ENCODE measurements around the gene TRAPPC5.

DNA sequence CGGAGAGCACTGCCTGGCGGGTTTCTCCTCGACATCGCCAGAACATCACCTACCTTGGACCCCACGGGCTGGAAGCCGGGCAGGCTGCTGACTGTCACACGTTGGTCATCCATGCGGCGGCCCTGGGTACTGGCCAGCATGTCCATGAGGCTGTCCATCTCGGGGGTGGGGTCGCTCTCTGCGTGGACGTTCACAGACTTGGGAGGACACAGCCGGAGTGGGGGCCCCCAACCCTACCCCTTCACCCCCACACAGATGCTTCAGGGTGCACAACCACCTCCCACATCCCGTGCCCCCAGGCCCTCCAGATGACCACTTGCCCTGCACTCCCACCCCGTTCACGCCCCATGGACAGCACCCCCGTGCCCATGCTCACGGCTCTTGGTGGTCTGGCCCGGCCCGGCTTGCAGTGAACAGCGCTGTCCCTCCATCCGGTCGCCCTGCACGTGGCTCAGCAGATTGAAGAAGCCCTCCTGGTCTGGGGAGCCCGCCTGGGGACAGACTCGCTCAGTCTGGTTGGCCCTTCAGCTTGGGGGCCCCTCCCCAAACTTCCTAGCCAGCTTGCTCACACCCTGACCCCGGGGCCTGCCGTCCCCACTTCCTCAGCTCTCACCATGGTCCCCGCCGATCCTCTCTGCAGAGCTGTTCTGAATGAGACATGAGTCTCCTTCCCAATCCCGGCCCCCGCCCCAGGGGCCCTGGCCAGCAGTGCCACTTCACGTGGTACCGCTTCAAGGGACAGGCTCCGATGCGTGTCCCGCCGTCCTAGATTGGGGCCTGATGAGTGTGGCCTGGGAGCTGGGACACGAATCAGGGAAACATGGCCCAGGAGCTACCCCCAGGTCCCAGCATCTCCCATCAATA lies 48.1 kb upstream of the TRAPPC5 start:
- TF ChIP-seq ZNF565 (CRISPR knock-in tag; conservative IDR thresholded peaks at IDR 0.05; ENCODE audit: low read depth) (no peak), ISL1 (CRISPR knock-in tag; IDR thresholded peaks at IDR 0.05) (no peak), ZFP3 (CRISPR knock-in tag; IDR thresholded peaks at IDR 0.05) (no peak), BACH2 (CRISPR knock-in tag; IDR thresholded peaks at IDR 0.05; ENCODE audit: borderline replicate concordance) (no peak), ARNTL (CRISPR knock-in tag; IDR thresholded peaks at IDR 0.05; ENCODE audit: borderline replicate concordance, low read depth) (no peak), ZNF70 (CRISPR knock-in tag; IDR thresholded peaks at IDR 0.05) (no peak), ZC3H10 (CRISPR knock-in tag; IDR thresholded peaks at IDR 0.05) (no peak), OSR1 (CRISPR knock-in tag; IDR thresholded peaks at IDR 0.05) (no peak), ZFP30 (CRISPR knock-in tag; IDR thresholded peaks at IDR 0.05) (no peak), CSDC2 (CRISPR knock-in tag; IDR thresholded peaks at IDR 0.05) (no peak)
- TF ChIP-seq, protein P1, sequence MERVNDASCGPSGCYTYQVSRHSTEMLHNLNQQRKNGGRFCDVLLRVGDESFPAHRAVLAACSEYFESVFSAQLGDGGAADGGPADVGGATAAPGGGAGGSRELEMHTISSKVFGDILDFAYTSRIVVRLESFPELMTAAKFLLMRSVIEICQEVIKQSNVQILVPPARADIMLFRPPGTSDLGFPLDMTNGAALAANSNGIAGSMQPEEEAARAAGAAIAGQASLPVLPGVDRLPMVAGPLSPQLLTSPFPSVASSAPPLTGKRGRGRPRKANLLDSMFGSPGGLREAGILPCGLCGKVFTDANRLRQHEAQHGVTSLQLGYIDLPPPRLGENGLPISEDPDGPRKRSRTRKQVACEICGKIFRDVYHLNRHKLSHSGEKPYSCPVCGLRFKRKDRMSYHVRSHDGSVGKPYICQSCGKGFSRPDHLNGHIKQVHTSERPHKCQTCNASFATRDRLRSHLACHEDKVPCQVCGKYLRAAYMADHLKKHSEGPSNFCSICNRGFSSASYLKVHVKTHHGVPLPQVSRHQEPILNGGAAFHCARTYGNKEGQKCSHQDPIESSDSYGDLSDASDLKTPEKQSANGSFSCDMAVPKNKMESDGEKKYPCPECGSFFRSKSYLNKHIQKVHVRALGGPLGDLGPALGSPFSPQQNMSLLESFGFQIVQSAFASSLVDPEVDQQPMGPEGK (CRISPR knock-in tag; IDR thresholded peaks at IDR 0.05; ENCODE audit: borderline replicate concordance) = no peak
- TF ChIP-seq, protein P2, sequence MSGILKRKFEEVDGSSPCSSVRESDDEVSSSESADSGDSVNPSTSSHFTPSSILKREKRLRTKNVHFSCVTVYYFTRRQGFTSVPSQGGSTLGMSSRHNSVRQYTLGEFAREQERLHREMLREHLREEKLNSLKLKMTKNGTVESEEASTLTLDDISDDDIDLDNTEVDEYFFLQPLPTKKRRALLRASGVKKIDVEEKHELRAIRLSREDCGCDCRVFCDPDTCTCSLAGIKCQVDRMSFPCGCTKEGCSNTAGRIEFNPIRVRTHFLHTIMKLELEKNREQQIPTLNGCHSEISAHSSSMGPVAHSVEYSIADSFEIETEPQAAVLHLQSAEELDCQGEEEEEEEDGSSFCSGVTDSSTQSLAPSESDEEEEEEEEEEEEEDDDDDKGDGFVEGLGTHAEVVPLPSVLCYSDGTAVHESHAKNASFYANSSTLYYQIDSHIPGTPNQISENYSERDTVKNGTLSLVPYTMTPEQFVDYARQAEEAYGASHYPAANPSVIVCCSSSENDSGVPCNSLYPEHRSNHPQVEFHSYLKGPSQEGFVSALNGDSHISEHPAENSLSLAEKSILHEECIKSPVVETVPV (CRISPR knock-in tag; IDR thresholded peaks at IDR 0.05) = no peak
- TF ChIP-seq, protein P3, sequence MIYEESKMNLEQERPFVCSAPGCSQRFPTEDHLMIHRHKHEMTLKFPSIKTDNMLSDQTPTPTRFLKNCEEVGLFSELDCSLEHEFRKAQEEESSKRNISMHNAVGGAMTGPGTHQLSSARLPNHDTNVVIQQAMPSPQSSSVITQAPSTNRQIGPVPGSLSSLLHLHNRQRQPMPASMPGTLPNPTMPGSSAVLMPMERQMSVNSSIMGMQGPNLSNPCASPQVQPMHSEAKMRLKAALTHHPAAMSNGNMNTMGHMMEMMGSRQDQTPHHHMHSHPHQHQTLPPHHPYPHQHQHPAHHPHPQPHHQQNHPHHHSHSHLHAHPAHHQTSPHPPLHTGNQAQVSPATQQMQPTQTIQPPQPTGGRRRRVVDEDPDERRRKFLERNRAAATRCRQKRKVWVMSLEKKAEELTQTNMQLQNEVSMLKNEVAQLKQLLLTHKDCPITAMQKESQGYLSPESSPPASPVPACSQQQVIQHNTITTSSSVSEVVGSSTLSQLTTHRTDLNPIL (CRISPR knock-in tag; IDR thresholded peaks at IDR 0.05; ENCODE audit: low read depth) = no peak
